GM12891 (cell line): Measurements from ENCODE around the gene LDB3.

Experiments
- POLR2A ChIP-seq: IDR thresholded peaks from 2 replicates; pipeline ENCODE4 v1.6.1; 2011; ENCODE audit warnings: low read depth, low read length, control low read depth
- POLR2AphosphoS5 ChIP-seq: IDR thresholded peaks from 2 replicates; pipeline ENCODE4 v1.6.1; 2011; ENCODE audit warnings: low read depth, low read length, control low read depth
- SPI1 ChIP-seq: IDR thresholded peaks from 2 replicates; pipeline ENCODE4 v1.6.1; 2011; ENCODE audit warnings: low read depth, low read length, control low read depth
- TAF1 ChIP-seq: IDR thresholded peaks from 2 replicates; pipeline ENCODE4 v1.6.1; 2011; ENCODE audit warnings: low read depth, low read length, control low read depth

DNA sequence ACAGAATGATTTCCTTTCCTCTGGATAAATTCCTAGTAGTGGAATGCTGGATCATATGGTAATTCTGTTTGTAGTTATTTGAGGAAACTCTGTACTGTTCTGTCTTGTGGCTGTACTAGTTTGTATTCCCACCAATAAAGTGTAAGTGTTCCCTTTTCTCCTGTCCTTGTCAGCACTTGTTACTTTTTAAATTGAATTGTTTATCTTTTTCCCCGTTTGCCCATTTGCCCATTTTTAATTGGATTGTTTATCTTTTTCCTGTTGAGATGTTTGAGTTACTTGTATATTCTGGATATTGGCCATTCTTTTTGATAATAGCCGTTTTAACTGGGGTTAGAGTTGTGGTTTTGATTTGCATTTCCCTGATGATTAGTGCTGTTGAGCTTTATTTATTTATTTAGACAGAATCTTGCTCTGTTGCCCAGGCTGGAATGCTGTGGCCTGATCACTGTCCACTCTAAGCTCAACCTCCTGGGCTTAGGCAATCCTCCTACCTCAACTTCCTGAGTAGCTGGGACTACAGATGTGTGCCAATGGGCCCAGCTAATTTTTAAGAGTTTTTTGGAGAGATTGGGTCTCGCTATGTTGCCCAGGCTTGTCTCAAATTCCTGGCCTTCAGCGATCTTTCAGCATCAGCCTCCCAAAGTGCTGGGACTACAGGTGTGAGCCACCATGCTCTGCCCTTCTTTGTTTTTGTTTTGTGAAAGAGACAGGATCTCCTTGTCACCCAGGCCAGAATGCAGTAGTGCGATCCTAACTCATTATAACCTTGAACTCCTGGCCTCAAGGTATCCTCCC lies 111.1 kb downstream of the LDB3 start:
- TF ChIP-seq POLR2AphosphoS5 = no peak
- TF ChIP-seq TAF1 = no peak
- no peak for TF ChIP-seq POLR2A
- TF ChIP-seq SPI1 = no peak
